ENCODE measurements around the gene SPG7.

DNA sequence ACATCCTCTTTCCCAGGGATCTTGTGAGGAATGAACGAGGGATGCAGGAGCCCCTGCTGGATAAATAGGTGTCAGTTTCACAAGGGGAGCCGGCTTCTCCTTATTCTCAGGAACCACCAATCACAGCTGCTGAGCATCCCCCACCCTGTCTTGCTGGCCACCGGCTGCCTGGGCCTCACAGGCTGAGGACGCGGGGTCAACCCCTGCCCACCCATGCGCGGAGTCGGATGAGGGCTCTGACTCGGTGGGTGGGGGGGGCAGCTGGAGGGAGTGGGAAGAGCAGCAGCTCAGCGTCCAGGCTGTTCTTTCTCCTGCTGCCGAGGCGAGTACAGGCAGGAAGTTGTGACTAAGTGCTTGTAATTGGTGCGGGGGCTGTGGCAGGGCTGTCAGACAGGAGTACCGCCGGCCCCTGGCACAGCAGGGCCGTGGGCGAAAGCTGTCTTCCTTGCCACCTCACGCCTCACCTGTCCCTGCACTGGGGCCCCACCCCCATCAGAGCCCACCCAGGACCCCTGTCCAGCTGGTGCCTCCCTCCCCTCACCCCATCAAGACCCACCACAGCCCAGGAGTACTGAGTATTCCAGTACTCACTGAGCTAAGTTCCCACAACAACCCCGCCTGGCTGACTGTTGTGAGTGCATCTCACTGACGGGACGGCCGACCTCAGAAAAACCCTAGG lies 94.2 kb downstream of the SPG7 start:
- TF ChIP-seq, protein P1, sequence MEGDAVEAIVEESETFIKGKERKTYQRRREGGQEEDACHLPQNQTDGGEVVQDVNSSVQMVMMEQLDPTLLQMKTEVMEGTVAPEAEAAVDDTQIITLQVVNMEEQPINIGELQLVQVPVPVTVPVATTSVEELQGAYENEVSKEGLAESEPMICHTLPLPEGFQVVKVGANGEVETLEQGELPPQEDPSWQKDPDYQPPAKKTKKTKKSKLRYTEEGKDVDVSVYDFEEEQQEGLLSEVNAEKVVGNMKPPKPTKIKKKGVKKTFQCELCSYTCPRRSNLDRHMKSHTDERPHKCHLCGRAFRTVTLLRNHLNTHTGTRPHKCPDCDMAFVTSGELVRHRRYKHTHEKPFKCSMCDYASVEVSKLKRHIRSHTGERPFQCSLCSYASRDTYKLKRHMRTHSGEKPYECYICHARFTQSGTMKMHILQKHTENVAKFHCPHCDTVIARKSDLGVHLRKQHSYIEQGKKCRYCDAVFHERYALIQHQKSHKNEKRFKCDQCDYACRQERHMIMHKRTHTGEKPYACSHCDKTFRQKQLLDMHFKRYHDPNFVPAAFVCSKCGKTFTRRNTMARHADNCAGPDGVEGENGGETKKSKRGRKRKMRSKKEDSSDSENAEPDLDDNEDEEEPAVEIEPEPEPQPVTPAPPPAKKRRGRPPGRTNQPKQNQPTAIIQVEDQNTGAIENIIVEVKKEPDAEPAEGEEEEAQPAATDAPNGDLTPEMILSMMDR (conservative IDR thresholded peaks at IDR 0.05 in 1 of 2, IDR thresholded peaks at IDR 0.05 in 1 of 2; ENCODE audit: extremely low read depth in 1 of 2, insufficient read depth in 1 of 2, low read depth in 1 of 2, low read length in 2 of 2): no peak
- no peak for TF ChIP-seq EZH2 (IDR thresholded peaks at IDR 0.05; ENCODE audit: borderline replicate concordance, low read length)

Data from mammary epithelial cell (primary cell).